ENCODE measurements around the gene ENTR1.

GRCh38 chr9:136432591-136432990 lies 22.2 kb upstream of the ENTR1 start:
- TF ChIP-seq POLR2A (IDR thresholded peaks at IDR 0.05) = no peak
- TF ChIP-seq CTCF (IDR thresholded peaks at IDR 0.05) = no peak
- TF ChIP-seq POLR2AphosphoS5 (IDR thresholded peaks at IDR 0.05) = no peak
- TF ChIP-seq EP300 (IDR thresholded peaks at IDR 0.05) = no peak
